ENCODE data around the gene SGPP2.

SGPP2 gene

GRCh38 chr2:222495388-222495787, 71.0 kb downstream of the SGPP2 start:
- Histone ChIP-seq H3K36me3 (ENCODE audit: control insufficient read depth in 2 of 2, insufficient read depth in 2 of 2, low read length in 2 of 2) (no peaks in the 10 kb centered on the region), H3K4me1 (ENCODE audit: control insufficient read depth, insufficient read depth, low read length) (no peaks in the 10 kb centered on the region), H3K4me3 (ENCODE audit: low read length in 2 of 2) (no peak overlapping the region), H3K27me3 (ENCODE audit: control insufficient read depth in 1 of 2, insufficient read depth in 2 of 2, low read length in 2 of 2) (no peaks in the 10 kb centered on the region), H3K9me3 (ENCODE audit: control insufficient read depth in 2 of 2, low read length in 2 of 2) (no peaks in the 10 kb centered on the region), H3K27ac (ENCODE audit: low read length) (no peak overlapping the region), H3K9ac (ENCODE audit: low read length in 2 of 2) (no peak overlapping the region)

DNA sequence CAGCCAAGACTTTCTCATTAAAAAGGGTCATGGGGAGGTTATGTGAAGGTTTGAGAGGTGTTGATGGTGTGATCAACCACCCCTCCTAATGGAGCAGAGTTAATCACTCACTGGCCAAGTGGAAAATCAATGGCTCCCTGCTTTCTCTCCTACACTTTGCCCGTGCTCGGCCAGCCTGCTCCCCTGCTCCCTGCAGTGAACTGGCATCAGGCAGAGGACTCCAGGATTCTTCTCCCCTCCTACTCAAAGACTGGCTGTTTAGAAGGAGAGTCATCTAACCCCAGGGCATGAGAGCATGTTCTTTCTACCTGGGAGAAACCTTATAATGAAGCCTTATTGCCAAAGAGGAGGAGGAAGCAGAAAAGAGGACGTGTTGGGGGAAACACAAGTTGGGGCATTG, 74.9 kb downstream of the SGPP2 start:
- peaks cover 0 to under 1% of the 10 kb centered on the region in 2 donors for H3K27me3 ChIP-seq (ENCODE audit: control insufficient read depth in 1 of 2, insufficient read depth in 2 of 2, low read length in 2 of 2)
- H3K9ac ChIP-seq (ENCODE audit: low read length in 2 of 2), result no peak overlapping the region
- H3K4me1 ChIP-seq (ENCODE audit: control insufficient read depth, insufficient read depth, low read length), result no peaks in the 10 kb centered on the region
- no peak overlapping the region for H3K4me3 ChIP-seq (ENCODE audit: low read length in 2 of 2)
- no peaks in the 10 kb centered on the region for H3K9me3 ChIP-seq (ENCODE audit: control insufficient read depth in 2 of 2, low read length in 2 of 2)
- H3K27ac ChIP-seq (ENCODE audit: low read length), result no peak overlapping the region
- H3K36me3 ChIP-seq (ENCODE audit: control insufficient read depth in 2 of 2, insufficient read depth in 2 of 2, low read length in 2 of 2), result no peaks in the 10 kb centered on the region

- Histone ChIP-seq H3K9me3 (ENCODE audit: control insufficient read depth in 2 of 2, low read length in 2 of 2) (no peaks in the 10 kb centered on the region), H3K27ac (ENCODE audit: low read length) (no peak overlapping the region), H3K9ac (ENCODE audit: low read length in 2 of 2) (no peak overlapping the region), H3K36me3 (ENCODE audit: control insufficient read depth in 2 of 2, insufficient read depth in 2 of 2, low read length in 2 of 2) (no peaks in the 10 kb centered on the region), H3K4me1 (ENCODE audit: control insufficient read depth, insufficient read depth, low read length) (no peaks in the 10 kb centered on the region), H3K27me3 (ENCODE audit: control insufficient read depth in 1 of 2, insufficient read depth in 2 of 2, low read length in 2 of 2) (peaks cover 0 to 2% of the 10 kb centered on the region in 2 donors), H3K4me3 (ENCODE audit: low read length in 2 of 2) (no peak overlapping the region)
Measured at GRCh38 chr2:222504191-222504590, 79.8 kb downstream of the SGPP2 start.

- Histone ChIP-seq H3K4me3 (ENCODE audit: low read length in 2 of 2) (no peak overlapping the region), H3K27me3 (ENCODE audit: control insufficient read depth in 1 of 2, insufficient read depth in 2 of 2, low read length in 2 of 2) (peaks cover 0 to 2% of the 10 kb centered on the region in 2 donors), H3K9me3 (ENCODE audit: control insufficient read depth in 2 of 2, low read length in 2 of 2) (no peaks in the 10 kb centered on the region), H3K36me3 (ENCODE audit: control insufficient read depth in 2 of 2, insufficient read depth in 2 of 2, low read length in 2 of 2) (no peaks in the 10 kb centered on the region), H3K9ac (ENCODE audit: low read length in 2 of 2) (no peak overlapping the region), H3K27ac (ENCODE audit: low read length) (no peak overlapping the region), H3K4me1 (ENCODE audit: control insufficient read depth, insufficient read depth, low read length) (no peaks in the 10 kb centered on the region)
Measured at GRCh38 chr2:222504719-222505118, 80.4 kb downstream of the SGPP2 start.

GRCh38 chr2:222506230-222506935, 82.0 kb downstream of the SGPP2 start:
- Histone ChIP-seq H3K9me3 (ENCODE audit: control insufficient read depth in 2 of 2, low read length in 2 of 2) (no peaks in the 10 kb centered on the region), H3K4me3 (ENCODE audit: low read length in 2 of 2) (no peak overlapping the region), H3K27ac (ENCODE audit: low read length) (no peak overlapping the region), H3K27me3 (ENCODE audit: control insufficient read depth in 1 of 2, insufficient read depth in 2 of 2, low read length in 2 of 2) (peaks cover 0 to 2% of the 10 kb centered on the region in 2 donors), H3K36me3 (ENCODE audit: control insufficient read depth in 2 of 2, insufficient read depth in 2 of 2, low read length in 2 of 2) (no peaks in the 10 kb centered on the region), H3K4me1 (ENCODE audit: control insufficient read depth, insufficient read depth, low read length) (no peaks in the 10 kb centered on the region), H3K9ac (ENCODE audit: low read length in 2 of 2) (no peak overlapping the region)

GRCh38 chr2:222514901-222515300, 90.6 kb downstream of the SGPP2 start:
- H3K27ac ChIP-seq (ENCODE audit: low read length), result no peak overlapping the region
- no peaks in the 10 kb centered on the region for H3K4me1 ChIP-seq (ENCODE audit: control insufficient read depth, insufficient read depth, low read length)
- H3K27me3 ChIP-seq (ENCODE audit: control insufficient read depth in 1 of 2, insufficient read depth in 2 of 2, low read length in 2 of 2), result no peaks in the 10 kb centered on the region
- no peaks in the 10 kb centered on the region for H3K9me3 ChIP-seq (ENCODE audit: control insufficient read depth in 2 of 2, low read length in 2 of 2)
- no peaks in the 10 kb centered on the region for H3K36me3 ChIP-seq (ENCODE audit: control insufficient read depth in 2 of 2, insufficient read depth in 2 of 2, low read length in 2 of 2)
- H3K4me3 ChIP-seq (ENCODE audit: low read length in 2 of 2), result no peak overlapping the region
- no peak overlapping the region for H3K9ac ChIP-seq (ENCODE audit: low read length in 2 of 2)

- peaks cover 0 to 2% of the 10 kb centered on the region in 2 donors for H3K27me3 ChIP-seq (ENCODE audit: control insufficient read depth in 1 of 2, insufficient read depth in 2 of 2, low read length in 2 of 2)
- no peak overlapping the region for H3K4me3 ChIP-seq (ENCODE audit: low read length in 2 of 2)
- no peak overlapping the region for H3K27ac ChIP-seq (ENCODE audit: low read length)
- H3K4me1 ChIP-seq (ENCODE audit: control insufficient read depth, insufficient read depth, low read length), result no peaks in the 10 kb centered on the region
- no peak overlapping the region for H3K9ac ChIP-seq (ENCODE audit: low read length in 2 of 2)
- H3K9me3 ChIP-seq (ENCODE audit: control insufficient read depth in 2 of 2, low read length in 2 of 2), result no peaks in the 10 kb centered on the region
- H3K36me3 ChIP-seq (ENCODE audit: control insufficient read depth in 2 of 2, insufficient read depth in 2 of 2, low read length in 2 of 2), result no peaks in the 10 kb centered on the region
Measured at GRCh38 chr2:222518570-222519381, 94.4 kb downstream of the SGPP2 start.

- no peaks in the 10 kb centered on the region for H3K4me1 ChIP-seq (ENCODE audit: control insufficient read depth, insufficient read depth, low read length)
- no peak overlapping the region for H3K27ac ChIP-seq (ENCODE audit: low read length)
- no peak overlapping the region for H3K9ac ChIP-seq (ENCODE audit: low read length in 2 of 2)
- H3K9me3 ChIP-seq (ENCODE audit: control insufficient read depth in 2 of 2, low read length in 2 of 2), result no peaks in the 10 kb centered on the region
- H3K36me3 ChIP-seq (ENCODE audit: control insufficient read depth in 2 of 2, insufficient read depth in 2 of 2, low read length in 2 of 2), result no peaks in the 10 kb centered on the region
- H3K4me3 ChIP-seq (ENCODE audit: low read length in 2 of 2), result no peak overlapping the region
- H3K27me3 ChIP-seq (ENCODE audit: control insufficient read depth in 1 of 2, insufficient read depth in 2 of 2, low read length in 2 of 2), result peaks cover 0 to 2% of the 10 kb centered on the region in 2 donors
Measured at GRCh38 chr2:222521099-222521498, 96.8 kb downstream of the SGPP2 start.

- H3K9ac ChIP-seq (ENCODE audit: low read length in 2 of 2), result no peak overlapping the region
- no peak overlapping the region for H3K4me3 ChIP-seq (ENCODE audit: low read length in 2 of 2)
Measured at GRCh38 chr2:222522082-222522481, 97.7 kb downstream of the SGPP2 start.

DNA sequence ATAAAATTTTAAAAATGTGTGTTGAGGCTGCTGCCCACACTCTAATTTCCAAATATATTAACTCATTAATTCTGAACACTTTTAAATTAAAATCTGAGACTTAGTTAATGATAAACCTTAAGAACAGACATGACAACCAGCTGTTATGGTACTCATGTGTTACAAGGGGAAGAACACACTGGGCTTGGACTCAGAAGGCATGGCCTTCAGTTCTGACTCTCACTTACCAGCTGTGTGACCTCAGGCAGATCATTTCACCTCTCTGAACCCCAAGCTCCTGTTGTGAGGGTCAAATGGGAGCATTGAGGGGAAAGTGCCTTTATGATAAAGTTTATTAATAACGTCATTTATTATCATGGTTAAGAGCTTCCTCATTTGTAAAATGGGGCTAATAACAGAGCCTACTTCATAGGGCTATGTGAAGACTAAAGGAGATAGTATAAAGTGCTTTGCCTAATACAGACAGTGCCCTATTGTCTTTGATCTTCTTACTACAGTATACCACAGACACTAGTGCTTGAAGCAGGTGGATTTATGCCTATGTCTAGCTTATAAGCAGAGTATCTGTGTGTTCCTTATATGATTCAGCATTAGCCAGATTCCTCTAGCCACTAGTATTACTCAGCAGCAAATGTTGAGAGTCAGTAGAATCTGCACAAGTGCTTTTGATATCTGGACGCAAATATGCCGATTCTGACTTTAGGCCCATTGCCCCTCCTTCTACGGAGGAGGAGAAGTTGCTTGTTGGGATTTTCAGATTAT, 99.6 kb downstream of the SGPP2 start:
- Histone ChIP-seq H3K9me3 (ENCODE audit: control insufficient read depth in 2 of 2, low read length in 2 of 2) (no peaks in the 10 kb centered on the region), H3K27ac (ENCODE audit: low read length) (no peak overlapping the region), H3K9ac (ENCODE audit: low read length in 2 of 2) (no peak overlapping the region), H3K36me3 (ENCODE audit: control insufficient read depth in 2 of 2, insufficient read depth in 2 of 2, low read length in 2 of 2) (no peaks in the 10 kb centered on the region), H3K4me1 (ENCODE audit: control insufficient read depth, insufficient read depth, low read length) (no peaks in the 10 kb centered on the region), H3K27me3 (ENCODE audit: control insufficient read depth in 1 of 2, insufficient read depth in 2 of 2, low read length in 2 of 2) (peaks cover 0 to 2% of the 10 kb centered on the region in 2 donors), H3K4me3 (ENCODE audit: low read length in 2 of 2) (no peak overlapping the region)

More at GRCh38 chr2:222522082-222522481, 97.7 kb downstream of the SGPP2 start:
- H3K27ac ChIP-seq (ENCODE audit: low read length), result no peak overlapping the region
- peaks cover 0 to 2% of the 10 kb centered on the region in 2 donors for H3K27me3 ChIP-seq (ENCODE audit: control insufficient read depth in 1 of 2, insufficient read depth in 2 of 2, low read length in 2 of 2)
- no peaks in the 10 kb centered on the region for H3K4me1 ChIP-seq (ENCODE audit: control insufficient read depth, insufficient read depth, low read length)
- H3K9me3 ChIP-seq (ENCODE audit: control insufficient read depth in 2 of 2, low read length in 2 of 2), result no peaks in the 10 kb centered on the region
- H3K36me3 ChIP-seq (ENCODE audit: control insufficient read depth in 2 of 2, insufficient read depth in 2 of 2, low read length in 2 of 2), result no peaks in the 10 kb centered on the region

Data from stomach smooth muscle (tissue), 2 donors.